DMS153 (cell line): ENCODE data around the gene SIPA1.
A peak's percentile ranks its signal among the peaks of the same experiment; 100 is the strongest.
"Not testable (repeated sequence)": the region's sequence is repeated elsewhere in the genome, so short reads cannot be mapped to it uniquely, and the experiment has no call there.

Source experiments
- DNase-seq: peaks from one replicate; lab custom pipeline; 2025; lab: John Stamatoyannopoulos, UW

The SIPA1 gene

DNA sequence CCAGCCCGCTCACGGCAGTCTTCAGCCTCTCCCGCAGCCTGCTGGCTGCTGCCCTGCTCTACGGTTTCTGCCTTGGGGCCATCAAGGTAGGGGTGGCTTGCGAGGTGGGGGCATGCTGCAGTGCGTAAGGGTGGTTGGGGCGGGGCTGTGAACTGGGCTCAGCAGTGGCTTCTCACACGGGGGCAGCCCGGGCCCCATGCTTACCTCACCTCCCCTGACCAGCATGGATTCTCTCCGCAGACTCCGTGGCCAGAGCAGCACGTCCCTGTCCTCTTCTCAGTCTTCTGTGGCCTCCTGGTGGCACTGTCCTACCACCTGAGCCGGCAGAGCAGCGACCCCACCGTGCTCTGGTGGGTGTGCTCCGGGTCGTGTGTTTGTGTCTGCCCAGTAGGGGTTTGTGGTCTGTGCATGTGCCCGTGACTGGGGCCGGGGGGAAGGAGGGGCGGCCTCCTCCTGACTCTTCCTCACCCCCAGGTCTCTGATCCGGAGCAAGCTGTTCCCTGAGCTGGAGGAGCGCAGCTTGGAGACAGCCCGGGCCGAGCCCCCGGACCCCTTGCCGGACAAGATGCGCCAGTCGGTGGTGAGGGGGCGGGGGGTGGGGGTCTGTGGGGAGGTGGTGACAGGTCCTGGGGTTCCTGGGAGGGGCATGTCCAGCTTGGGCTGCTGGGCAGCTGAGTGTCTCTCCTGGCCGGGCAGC lies 12.8 kb upstream of the SIPA1 start:
- DNase-seq, result no peak

DNA sequence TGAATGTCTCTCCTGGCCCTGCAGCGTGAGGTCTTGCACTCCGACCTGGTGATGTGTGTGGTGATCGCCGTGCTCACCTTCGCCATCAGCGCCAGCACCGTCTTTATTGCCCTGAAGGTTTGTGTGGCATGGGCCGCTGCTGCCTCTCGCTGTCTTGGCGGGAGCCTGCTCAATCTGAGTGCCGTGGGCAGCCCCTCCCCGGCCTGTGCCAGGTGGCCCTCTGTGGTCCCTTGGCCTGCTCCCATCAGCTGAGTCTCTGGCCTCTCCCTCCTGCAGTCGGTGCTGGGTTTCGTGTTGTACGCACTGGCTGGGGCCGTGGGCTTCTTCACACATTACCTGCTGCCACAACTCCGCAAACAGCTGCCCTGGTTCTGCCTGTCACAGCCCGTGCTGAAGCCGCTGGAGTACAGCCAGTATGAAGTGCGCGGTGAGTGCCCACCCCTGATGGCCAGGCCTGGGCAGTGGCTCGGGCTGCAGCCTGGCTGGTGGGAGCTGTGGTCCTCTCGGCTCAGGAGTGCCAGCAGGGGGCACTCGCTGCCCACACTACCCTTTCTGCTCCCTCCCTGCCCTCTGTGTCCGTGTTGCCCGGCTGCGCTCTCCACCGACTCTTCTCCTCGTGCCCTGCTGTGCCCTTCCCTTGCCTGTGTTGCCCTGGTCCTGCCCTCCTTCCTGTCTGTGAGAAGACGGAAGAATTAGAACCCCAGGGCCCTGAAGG lies 12.1 kb upstream of the SIPA1 start:
- no peak for DNase-seq

DNA sequence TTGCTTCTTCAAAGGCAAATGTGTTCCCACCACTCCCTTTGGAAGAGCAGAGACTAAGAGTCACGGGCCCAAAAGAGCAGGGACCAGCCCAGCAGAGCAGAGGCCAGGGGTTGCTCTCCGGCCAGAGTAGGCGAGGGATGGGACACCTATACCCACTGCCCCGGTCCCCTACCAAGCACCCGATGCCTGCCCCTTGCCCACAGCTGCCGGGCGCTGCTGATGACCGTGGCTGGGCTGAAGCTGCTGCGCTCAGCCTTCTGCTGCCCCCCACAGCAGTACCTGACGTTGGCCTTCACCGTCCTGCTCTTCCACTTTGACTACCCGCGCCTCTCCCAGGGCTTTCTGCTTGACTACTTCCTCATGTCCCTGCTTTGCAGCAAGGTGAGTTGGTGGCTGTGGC lies 10.7 kb upstream of the SIPA1 start:
- no peak for DNase-seq

DNA sequence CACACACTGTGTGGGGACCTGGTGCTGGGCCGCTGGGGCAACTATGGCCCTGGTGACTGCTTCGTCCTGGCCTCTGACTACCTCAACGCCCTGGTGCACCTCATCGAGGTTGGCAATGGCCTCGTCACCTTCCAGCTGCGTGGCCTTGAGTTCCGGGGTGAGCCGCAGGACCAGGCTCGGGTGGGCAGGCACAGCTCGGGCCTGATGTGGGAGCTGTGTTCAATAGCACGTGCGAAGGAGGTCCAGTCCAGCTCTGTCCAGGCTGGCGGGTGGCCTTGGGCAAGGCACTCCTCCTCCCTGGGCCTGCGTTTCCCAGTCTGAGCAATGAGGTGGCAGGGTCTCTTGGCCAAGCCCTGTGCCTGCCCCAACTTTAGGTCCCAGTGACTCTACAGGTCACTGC lies 8.3 kb upstream of the SIPA1 start:
- no peak for DNase-seq

DNA sequence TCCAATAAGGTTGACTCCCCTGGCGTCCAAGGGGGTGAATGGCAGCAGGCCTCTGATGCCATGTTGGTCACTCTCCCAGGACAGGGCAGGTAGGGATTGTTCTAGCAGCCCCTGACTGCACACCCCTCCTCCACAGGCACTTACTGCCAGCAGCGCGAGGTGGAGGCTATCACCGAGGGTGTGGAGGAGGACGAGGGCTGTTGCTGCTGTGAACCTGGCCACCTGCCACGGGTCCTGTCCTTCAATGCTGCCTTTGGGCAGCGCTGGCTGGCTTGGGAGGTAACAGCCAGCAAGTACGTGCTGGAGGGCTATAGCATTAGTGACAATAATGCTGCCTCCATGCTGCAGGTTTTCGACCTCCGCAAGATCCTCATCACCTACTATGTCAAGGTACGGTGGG lies 7.7 kb upstream of the SIPA1 start:
- DNase-seq, result no peak

DNA sequence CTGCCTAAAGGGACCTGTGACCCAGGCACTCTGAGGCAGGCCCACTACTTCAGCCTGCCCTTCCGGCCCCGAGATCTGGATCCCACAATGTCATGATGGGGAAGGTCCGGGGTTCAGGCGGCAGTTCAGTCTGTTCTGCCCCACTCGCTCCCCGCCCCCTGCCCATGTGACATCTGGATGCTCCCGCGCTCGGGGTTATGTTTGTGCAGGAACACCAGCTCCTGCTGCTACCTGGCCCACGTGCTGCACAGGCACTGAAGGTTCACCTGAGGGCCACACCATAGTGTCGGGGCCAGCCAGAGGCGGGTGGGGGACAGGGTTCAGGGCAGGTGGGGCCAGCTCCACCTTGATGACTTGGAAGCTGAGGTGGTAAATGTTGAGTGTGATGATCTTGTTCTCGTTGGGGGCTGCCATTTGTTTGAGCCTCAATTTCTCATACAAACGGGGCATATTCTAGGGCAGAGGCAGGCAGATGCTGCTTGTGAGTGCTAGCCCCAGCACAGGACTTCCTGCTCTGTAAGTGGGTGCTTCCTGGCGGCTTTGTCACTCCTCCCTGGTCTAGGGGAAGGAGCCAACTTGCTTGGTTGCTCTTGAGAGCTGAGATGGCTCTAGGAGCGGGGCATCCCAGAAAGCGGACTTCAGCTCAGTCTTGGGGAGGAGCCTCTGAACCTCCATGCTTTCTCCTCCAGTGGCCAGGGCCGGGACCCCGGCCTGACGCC lies 4.4 kb upstream of the SIPA1 start:
- no peak for DNase-seq

DNA sequence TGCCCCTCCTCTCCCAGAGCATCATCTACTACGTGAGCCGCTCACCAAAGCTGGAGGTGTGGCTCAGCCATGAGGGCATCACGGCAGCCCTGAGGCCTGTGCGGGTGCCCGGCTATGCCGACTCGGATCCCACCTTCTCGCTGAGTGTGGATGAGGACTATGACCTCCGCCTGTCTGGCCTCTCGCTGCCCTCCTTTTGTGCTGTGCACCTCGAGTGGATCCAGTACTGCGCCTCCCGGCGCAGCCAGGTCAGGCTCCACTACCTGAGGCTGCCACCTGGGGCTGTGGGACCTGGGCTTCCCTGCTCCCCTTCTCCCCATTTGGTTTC lies 3.8 kb upstream of the SIPA1 start:
- no peak for DNase-seq

DNA sequence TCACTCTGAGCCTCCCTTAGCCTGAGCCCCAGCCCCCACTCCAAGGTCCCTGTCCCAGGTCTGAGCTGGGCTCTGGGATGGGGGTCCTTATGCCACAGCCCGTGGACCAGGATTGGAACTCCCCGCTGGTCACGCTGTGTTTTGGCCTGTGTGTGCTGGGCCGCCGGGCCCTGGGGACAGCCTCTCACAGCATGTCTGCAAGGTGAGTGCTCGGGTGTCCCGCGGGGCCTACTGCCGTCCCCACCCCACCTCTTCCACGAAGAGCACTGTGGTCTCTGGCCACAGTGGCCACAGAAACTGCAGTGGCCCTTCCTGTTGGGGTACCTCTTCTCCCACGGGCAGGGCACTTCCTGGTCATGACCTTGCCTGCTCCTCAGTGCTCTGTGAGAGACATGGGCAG lies 3.5 kb upstream of the SIPA1 start:
- no peak for DNase-seq

DNA sequence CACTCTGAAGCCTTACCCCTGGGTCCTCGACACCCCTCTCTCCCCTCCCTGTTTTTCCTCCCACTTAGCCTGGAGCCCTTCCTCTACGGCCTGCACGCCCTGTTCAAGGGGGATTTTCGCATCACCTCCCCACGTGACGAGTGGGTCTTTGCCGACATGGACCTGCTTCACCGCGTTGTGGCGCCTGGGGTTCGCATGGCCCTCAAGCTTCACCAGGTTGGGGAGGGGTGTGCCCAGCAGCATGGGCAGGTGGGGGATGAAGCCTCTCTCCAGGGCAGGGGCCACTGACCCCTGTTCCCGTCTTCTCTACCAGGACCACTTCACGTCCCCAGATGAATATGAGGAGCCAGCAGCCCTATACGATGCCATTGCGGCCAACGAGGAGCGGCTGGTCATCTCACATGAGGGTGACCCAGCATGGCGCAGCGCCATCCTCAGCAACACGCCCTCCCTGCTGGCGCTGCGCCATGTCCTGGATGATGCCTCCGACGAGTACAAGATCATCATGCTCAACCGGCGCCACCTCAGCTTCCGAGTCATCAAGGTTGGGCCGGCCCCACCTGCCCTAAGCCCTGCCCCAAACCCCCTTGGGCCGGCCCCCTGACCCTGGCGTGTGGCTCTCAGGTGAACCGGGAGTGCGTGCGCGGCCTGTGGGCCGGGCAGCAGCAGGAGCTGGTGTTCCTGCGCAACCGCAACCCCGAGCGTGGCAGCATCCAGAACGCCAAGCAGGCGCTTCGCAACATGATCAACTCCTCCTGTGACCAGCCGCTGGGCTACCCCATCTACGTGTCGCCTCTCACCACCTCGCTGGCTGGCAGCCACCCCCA lies 2.8 kb upstream of the SIPA1 start:
- no peak for DNase-seq

DNA sequence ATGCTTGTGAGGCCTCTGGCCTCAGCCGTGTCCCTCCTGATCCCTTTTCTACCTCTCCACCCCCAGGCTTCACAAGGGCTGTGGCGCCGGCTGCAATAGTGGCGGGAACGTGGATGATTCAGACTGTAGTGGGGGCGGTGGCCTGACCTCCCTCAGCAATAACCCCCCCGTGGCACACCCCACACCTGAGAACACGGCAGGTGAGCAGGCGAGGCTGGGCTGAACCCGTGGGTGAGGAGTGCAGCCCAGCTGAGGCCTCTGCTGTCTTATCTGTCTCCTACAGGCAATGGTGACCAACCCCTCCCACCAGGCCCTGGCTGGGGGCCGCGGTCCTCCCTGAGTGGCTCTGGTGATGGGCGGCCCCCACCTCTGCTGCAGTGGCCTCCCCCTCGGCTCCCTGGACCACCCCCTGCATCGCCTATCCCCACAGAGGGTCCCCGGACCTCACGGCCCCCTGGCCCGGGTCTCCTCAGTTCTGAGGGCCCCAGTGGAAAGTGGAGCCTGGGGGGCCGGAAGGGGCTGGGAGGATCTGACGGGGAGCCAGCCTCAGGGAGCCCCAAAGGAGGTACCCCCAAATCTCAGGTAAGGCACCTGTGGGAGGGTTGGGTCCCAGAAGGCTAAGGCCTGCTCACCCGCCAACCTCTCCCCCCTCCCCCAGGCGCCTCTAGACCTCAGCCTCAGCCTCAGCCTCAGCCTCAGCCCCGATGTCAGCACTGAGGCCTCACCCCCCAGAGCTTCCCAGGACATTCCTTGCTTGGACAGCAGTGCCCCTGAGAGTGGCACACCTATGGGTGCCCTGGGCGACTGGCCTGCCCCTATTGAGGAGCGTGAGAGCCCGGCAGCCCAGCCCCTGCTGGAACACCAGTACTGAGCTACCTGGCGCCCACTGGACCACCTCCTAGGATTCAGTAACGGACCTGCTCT lies 1.5 kb upstream of the SIPA1 start:
- DNase-seq, result no peak

DNA sequence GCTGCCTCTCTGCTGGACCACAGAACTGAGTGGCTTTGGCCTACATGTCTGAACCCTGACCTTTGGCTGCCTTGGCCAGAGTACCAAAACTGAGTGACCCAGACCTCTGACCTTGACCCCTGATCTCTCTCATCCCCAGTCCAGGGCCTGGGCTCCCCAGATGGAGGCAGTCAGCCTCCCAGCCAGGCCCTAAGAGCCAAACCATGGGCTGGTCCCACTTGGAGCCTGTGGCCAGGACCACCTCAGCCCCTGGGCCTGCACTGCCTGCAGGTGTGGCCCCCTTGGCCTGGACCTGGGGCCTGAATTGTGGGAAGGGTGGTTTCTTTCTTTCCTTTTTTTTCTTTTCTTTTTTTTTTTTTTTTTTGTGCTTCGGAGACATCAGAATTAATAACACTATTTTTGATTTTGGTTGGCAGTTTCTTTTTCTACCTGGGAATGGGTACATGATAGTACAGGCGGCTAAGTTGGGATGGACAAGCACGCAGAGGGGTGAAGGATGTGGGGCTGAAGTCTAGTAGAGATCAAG lies 806 bp upstream of the SIPA1 start:
- DNase-seq, result no peak

DNA sequence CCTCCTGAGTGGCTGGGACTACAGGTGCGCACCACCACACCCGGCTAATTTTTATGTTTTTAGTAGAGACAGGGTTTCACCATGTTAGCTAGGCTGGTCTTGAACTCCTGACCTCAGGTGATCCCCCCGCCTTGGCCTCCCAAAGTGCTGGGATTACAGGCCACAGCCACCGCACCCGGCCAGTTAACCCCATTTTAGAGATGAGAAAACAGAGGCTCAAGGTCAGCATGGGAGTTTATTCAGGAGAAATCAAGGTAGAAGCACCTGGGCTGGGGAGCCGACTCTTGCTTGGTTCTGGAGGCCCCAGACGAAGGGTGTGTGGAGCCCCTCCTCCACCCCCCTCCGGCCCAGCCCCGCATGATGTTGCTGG lies 1.3 kb downstream of the SIPA1 start:
- DNase-seq, result not testable (repeated sequence)

DNA sequence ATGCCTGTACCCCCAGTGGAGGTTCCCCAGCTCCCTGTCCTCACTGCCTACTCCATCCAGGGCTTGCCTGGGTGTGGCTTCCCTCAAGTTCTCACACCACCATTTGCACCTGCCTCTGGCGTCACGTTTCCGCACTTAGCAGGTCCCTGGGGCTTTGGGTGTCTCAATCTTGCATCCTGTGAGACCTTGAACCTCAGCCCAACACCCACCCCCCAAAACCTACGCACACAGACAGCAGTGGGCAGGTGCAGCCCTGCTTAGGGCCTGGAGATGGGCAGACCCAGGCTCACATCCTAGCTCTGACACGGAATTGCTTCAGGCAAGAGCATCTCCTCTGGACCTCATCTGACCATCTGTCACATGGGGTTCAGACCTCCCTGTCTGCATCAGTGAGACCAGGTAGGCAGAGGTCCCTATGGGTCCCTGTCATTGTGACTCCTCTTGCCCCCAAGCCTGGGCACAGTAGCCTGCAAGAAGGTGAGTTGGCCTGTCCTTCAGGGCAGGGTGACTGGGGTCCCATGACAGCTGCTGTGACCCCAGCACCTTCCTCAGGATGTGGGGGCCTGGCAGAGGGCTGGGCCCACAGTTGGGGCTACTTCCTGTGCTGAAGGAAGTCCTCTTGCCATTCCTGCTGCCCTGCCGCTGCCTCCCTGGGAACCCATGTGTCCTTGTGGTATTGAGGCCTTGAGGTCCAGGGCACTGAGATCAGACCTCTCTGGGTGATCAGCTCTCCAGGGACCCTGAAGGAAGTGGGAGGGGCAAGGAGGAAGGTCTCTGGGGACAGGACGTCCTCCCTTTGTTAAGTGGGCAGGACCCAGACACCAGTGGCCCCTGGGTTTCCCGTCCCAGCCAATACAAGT lies 2.0 kb downstream of the SIPA1 start:
- peak; percentile 47 for DNase-seq

DNA sequence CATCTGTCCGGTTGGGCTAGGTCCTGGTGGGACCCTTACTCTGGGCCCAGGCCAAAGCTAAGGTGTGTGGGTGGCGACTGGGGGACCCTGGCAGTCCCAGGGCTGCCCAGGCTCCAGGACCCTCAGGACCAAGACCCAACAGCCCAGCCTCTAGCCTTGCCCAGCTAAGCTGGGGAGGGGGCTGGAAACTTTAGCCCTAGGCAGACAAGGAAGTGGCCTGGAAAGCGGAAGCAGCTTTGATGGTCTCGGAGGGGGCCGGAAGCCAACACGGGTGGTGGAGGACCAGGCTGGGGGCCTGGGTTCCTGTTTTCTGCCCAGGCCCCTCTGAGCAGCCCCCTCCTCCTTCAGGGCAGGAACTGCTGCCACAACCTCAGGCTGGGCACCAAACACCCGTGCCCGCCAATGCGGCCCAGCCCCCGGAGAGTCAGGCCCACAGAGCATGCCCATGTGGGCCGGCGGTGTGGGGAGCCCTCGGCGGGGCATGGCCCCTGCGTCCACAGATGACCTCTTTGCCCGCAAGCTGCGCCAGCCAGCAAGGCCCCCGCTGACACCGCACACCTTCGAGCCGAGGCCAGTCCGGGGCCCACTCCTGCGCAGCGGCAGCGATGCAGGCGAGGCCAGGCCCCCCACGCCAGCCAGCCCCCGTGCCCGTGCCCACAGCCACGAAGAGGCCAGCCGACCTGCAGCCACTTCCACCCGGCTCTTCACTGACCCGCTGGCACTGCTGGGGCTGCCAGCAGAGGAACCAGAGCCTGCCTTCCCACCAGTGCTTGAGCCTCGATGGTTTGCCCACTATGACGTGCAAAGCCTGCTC lies 2.8 kb downstream of the SIPA1 start:
- no peak for DNase-seq

DNA sequence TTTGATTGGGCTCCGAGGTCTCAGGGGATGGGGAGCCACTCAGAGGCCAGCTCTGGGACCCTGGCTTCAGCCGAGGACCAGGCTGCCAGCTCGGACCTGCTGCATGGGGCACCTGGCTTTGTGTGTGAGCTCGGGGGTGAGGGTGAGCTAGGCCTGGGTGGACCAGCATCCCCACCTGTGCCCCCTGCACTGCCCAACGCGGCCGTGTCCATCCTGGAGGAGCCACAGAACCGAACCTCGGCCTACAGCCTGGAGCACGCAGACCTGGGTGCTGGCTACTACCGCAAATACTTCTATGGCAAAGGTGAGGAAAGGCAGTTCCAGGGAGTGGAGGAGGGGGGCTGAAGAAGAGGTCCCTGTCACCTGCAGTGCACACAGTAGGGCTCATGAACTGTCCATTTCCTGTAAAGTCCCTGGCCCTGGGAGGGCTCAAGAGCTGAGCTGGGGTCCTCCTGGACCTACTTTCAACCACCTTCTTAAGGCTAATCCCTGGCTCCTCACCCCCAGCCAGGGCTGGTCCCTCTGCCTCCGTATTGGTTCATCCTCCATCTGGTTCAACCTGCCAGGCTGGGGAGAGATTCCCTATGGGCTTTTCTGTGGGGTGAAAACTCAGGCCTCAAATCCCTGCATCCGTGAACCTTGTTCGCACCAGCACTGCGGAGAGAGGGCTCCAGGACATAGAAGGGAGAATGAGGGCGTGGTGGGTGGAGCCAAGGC lies 3.6 kb downstream of the SIPA1 start:
- no peak for DNase-seq

DNA sequence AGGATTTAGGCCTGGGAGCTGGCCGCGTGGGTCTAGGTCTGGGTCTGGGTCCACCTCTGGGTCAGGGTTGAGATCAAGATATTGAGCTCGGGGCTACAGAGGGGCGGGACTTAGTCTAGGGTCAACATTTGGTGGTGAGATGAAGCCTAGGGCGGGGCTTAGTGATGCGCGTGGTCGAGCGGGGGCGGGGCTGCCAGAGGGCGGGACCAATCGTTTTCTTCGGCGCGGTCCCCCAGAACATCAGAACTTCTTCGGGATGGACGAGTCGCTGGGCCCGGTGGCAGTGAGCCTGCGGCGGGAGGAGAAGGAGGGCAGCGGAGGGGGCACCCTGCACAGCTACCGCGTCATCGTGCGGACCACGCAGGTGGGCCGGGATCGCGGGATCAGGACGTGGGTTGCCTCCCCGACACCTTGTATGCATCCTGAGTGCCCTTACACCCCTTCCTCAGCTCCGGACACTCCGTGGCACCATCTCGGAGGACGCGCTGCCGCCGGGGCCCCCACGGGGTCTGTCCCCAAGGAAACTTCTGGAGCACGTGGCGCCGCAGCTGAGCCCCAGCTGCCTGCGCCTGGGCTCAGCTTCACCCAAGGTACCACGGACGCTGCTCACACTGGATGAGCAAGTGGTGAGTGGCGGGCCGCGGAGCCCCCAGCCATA lies 4.2 kb downstream of the SIPA1 start:
- DNase-seq, result no peak

DNA sequence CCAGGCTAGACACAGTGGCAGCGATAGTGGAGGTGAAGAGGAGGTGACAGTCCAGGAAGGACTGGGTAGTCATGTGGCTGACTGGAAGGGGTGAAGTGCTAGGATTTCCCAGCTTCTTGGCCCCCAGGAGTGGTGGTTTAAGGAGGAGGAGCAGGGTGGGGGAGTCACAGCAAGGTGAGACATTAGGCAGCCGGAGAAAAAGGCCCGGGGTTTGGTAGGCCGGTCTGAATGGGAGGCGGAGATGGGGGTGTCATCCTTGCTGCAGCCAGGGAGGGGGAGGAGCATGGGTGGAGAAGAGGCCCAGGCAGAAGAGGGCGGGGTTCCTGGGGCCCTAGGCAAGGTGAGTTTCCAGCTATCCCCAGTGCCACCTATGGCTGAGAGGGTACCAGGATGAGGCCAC lies 6.1 kb downstream of the SIPA1 start:
- no peak for DNase-seq

DNA sequence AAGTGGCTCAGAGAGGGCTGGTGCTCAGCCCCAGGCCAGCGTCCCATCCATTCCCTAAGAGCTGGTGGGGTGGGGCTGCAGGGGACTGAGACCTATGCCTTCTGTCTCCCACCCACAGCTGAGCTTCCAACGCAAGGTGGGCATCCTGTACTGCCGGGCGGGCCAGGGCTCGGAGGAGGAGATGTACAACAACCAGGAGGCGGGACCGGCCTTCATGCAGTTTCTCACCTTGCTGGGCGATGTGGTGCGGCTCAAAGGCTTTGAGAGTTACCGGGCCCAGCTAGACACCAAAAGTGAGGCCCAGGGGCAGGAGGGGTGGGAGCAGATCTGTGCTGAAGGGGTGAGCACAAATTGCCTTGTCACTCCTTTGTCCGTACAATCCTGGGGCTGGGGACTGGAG lies 6.9 kb downstream of the SIPA1 start:
- DNase-seq, result no peak
